Epithelial cell of prostate (primary cell): ENCODE data around the gene RNF4.
"Not testable (repeated sequence)": the region's sequence is repeated elsewhere in the genome, so short reads cannot be mapped to it uniquely, and the experiment has no call there.

Experiments
- DNase-seq: peaks from one replicate; pipeline ENCODE4 v3.0.0-alpha.2; 2011; ENCODE audit warnings: low read depth, low spot score
- H3K27ac ChIP-seq: fragments of 450-650 bp; 2 replicates; pipeline ENCODE4 v1.5.1; 2017; ENCODE audit warnings: mild to moderate bottlenecking

Gene RNF4, protein sequence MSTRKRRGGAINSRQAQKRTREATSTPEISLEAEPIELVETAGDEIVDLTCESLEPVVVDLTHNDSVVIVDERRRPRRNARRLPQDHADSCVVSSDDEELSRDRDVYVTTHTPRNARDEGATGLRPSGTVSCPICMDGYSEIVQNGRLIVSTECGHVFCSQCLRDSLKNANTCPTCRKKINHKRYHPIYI

DNA sequence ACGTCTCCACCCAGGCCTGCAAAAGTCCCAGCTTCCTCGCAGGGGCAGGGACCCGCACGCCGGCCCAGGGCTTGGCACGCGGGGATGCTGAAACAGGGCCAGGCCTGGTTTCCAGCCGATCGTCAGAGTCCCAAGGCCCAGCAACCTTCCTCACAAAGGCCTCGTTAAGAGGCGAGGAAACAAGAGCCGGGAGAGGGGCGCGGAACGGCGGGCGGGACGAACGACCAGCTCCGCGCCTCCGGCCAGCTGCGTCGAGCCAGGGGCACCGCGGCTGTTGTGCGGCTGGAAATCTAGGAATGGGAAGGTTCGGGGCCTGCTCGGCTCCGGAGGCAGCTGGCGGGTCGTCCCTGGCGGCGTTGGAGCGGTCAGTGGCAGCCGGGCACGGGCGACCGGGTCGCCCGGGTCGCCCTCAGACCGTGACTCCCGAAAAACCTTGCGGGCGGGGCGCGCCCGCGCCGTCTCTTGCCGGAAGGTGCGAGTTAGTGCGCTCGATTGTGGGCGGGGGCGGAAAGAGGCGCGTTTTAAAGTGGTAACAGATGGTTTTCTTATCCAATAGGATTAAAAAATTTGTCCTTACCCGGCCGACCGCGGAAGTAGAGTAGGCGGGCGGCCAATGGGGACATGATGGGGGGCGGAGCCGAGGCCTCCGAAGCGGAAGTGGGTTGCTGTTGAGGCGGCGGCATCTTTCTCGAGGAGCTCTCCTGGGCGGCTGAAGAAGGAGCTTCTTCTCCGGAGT lies at the start of gene RNF4:
Gene RNF4, plus strand, starts transcription at position 651 of the 736 bp plus-strand sequence. CDS start 21,388 bp downstream, outside the sequence.
- peak; percentile 81 for DNase-seq
- H3K27ac ChIP-seq, result peak within 1 kb of the TSS; percentile 87

DNA sequence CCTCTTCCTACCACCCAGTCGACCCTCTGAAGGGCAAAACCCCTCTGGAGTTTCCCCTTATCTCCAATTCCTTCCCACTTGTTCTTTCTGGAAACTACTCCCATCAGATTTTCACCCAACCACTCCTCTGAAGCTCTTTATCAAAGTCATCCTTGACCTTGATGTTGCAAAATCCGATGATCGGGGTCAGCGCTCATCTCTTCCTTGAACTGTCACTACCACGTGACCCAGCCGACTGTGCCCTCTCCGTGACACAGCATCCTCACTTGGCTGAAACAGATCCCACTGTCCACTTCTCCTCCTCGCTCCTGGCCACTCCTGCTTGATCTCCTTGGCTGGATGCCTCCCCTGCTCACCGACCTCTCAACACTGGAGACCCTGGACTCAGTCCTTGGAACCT lies 49.1 kb upstream of the RNF4 start:
- H3K27ac ChIP-seq, result no peak overlapping the region
- no peak for DNase-seq

DNA sequence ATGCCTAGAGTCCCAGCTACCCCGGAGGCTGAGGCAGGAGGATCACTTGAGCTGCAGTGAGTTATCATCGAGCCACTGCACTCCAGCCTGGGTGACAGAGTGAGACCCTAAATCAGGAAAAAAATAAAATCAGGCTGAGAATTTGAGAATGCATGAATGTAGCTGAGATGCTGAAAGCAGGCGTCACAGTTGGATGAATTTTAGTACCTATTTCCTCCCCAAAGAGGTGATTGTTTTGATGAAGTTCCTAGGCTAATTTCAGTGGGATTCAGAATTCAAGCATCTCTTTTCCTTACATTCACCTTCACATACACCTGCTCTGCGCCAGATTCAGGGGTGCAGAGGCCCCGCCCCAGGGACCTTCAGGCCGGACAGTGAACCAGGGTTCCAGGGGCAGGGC lies 47.0 kb upstream of the RNF4 start:
- DNase-seq, result no peak
- H3K27ac ChIP-seq, result no peak overlapping the region

DNA sequence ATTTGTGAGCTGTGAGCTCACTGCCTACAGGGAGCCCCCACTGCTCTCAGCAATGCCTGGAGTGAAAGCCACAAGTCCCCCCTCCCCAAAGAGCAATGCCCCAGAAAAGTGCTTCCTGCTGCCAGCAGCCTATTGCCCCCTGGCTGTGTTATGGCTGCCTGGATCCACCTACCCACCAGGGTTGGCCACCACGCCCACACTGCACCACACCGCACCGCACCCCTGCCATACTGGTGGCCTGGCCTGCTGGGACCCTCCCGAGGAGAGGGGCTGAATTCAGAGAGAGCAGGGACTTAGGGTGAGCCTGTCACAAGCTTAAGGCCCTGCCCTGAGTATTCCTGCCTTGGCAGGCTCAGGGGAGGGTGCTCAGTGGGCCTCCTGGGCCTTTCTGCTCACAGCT lies 45.8 kb upstream of the RNF4 start:
- no peak overlapping the region for H3K27ac ChIP-seq
- no peak for DNase-seq

DNA sequence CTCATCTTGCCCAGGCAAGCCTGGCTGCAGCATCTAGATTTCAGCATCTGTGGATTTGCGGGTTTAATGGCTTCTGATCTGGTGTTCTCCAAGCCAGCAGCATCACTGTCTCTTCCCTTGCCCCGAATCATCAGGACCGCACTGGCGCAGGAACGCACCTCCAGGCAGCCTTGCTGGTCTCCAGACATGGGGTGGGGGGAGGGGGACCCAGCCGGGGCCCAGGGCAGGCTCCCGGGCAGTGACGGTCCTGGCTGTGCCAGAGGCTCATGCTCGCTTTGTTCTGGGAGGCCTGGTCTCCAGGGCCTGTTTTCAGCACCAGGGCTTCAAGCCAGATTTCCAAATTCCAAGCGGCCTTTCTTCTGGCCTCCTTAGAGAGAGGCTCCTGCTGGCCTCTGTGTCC lies 45.2 kb upstream of the RNF4 start:
- DNase-seq, result no peak
- H3K27ac ChIP-seq, result no peak overlapping the region

DNA sequence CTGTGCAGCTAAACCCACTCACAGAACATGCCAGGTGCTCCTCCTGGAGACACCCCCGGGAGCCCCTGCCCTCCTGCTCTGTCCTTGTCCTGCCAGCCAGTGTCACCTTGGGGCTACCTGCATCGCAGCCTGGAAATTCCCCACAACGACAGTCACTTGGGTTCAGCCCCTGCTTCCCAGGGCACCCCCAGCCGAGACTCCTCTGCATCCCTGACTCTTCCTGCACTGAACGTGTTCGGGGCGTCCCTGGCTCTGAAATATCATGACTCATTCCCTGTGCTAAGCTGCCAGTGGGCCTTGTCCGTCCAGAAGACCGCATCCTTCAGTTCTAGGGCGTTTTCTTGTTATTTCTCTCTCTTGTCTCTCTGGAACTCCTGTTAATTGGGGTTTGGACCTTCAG lies 44.3 kb upstream of the RNF4 start:
- no peak overlapping the region for H3K27ac ChIP-seq
- no peak for DNase-seq

DNA sequence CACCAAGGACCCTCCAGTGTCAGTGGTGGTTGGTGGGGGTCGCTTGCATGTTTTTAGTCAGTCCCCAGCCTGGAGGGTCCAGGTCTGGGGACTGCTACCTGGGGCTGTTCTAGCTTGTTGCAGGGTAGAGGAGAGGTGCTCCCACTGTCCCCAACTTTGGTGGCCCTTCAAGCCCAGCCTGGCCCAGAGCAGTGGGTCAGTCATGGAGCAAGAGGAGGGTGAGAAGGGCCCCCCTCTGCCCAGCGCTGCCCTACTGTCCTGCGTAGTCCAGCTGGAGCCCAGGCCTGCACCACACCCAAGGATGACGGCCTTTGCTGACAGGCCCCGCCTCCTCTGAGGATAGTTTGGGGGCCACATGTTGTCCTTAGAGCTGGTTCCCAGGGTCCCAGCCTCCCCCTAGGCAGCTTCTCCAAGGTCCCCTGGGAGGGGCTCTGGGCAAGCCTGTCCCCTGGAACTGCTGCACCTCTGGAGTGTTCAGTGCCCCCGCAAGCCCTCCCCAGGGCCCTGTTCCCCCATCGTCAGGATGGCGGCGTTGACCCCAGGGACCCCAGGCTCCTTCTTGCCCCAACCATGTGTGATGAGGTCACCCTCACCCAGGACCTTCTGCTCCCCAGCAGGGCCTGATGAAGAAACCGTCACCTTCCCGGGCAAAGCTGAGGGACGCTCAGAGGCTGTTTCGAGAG lies 43.4 kb upstream of the RNF4 start:
- no peak overlapping the region for H3K27ac ChIP-seq
- no peak for DNase-seq

DNA sequence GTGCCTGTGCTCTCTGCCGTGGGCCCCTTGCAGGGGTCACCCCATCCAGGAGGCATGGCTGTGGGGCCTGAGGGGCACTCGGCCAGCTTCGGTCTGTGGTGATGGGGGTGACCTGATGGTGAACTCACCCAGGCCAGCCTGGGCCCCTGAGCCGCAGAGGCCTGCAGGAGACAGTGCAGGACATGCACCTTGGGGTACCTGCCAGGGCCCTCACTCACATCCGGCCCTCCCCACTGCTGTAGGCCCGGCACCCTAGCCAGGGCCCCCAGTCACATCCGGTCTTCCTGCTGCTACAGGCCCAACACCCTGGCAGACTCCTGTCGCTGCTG lies 42.9 kb upstream of the RNF4 start:
- no peak overlapping the region for H3K27ac ChIP-seq
- no peak for DNase-seq

DNA sequence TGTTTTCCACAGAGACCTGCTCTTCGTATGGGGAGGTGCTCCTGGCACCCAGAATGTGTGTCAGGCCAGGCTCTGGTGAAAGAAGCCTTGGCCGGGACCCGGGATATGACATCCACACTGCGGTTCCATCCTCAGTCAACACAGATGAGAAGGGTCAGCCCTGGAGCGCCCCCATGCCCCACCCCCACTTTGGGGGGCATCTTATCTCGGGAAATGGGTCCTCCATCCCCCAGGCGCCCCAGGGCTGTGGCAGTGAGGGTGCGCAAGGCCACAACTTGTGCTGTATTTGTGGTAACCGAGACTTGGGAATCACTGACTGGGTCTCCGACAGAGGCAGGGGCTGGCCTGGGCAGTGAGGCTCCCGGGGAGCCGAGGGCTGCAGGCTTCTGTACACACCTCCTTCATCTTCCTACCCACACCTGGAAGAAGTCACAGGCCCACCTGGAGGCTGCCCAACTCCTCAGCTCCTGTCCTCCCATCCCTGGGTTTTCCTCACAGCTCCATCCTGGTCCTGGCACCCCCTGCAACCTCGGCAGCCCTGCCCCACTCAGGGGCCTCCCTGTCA lies 42.1 kb upstream of the RNF4 start:
- no peak overlapping the region for H3K27ac ChIP-seq
- DNase-seq, result no peak

DNA sequence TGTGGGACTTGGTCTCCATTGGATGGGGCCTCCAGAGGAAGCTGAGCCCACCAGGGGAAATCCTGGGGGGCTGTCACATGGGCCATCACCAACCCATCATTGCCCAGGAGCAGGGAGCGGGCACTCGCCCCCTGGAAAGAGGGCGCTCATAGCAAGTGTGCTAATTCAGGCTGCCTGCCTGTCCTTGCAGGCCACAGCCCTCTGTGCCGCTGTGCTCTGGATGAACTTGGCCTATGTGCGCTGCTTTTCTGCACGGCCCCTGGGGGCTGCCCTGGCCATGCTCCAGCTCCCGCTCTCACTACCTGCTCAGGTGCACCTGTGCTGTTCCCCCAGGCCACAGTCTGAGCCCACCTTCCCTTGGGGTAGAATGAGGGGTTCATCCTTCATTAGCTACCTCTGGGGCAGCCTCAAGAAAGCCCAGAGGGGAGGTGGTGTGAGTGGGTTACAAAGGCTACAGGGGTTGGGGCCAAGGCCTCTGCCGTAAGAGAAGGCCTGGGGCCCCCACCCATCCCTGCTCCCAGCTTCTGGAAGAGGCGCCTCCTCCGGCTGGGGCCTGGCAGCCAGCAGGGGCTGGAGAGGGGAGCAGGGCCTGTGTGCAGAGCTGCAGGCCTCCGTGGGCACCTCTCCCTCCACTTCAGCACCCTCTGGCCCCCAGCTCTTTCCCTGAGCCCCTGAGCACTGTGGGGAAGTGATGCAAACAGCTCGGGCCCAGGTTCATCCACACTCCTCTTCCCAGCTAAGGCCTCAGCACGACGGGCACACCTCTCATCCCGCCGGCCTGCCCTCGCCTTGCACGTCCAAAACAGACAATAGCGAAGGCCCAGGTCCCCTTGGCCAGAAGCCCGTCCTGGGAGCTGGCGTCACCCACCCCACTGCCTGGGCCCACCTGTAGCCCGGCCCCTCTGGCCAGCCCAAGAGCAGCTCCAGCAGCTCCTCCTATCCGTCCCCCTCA lies 41.2 kb upstream of the RNF4 start:
- no peak for DNase-seq
- no peak overlapping the region for H3K27ac ChIP-seq

DNA sequence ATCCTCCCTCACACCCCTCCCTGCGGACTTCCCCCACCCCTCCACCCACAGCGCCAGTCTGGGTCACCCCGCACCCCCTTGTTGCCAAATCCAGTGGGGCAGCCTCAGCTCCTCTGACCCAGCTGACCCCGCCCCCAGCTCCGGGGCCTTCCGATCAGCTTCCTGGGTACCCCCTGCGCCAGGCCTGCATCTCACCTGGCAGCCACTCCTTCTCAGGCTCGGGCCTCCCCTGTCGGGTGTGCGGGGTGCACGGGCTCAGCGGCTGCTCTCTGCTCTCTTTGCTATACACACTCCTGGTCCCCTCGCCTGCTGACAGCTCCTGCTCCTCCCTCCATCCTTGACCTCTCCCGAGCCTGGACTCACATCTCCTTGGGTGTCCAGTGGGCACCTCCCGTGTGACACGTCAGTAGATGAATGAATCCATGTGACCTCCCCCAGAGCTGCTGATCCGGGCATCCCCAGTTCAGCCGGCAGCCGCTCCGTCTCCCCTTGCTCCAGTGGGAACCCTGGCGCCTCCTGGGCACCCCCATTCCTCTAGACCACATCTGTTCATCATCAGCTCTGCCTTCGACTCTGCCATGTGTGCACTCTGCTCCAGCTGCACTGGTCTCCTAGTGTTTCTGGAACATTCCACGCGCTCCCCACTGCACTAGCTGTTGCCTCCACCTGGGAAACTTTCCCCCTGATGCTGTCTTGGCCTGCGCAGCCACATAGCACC lies 40.3 kb upstream of the RNF4 start:
- H3K27ac ChIP-seq, result no peak overlapping the region
- no peak for DNase-seq

DNA sequence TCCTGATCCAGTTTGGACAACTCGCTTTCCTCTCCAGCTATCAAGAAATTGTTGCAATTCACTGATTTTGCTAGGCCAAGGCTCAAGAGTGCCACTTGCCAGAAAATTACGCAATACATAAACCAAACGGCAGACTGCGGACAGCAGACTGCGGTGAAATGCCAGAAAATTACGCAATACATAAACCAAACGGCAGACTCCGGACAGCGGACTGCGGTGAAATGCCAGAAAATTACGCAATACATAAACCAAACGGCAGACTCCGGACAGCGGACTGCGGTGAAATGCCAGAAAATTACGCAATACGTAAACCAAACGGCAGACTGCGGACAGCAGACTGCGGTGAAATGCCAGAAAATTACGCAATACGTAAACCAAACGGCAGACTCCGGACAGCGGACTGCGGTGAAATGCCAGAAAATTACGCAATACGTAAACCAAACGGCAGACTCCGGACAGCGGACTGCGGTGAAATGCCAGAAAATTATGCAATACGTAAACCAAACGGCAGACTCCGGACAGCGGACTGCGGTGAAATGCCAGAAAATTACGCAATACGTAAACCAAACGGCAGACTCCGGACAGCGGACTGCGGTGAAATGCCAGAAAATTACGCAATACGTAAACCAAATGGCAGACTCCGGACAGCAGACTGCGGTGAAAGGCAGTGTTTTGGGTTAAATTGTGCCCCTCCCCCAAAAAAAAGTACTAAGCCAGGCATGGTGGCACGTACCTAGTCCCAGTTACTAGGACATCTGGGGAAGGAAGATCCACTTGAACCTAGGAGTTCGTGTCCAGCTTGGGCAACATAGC lies 38.8 kb upstream of the RNF4 start:
- not testable (repeated sequence) for DNase-seq

DNA sequence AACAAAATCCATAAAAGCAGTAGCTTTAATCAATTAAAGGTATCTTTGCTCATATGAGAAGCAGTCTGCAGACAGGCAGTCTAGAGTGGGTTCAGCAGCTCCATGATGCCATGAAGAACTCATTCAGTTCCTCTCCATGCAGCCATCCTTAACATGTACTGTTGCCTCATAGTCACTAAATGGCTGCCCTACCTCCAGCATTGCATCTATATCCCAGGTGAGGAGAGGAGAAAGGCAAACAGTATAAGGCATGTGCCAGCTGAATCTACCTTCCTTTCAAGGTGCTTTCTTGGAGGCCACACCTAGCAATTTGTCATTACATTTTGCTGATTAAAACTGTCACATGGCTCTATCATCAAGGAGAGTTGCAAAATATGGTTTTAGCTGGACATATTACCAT lies 36.9 kb upstream of the RNF4 start:
- H3K27ac ChIP-seq, result no peak overlapping the region
- DNase-seq, result no peak

More for the DNA sequence above, 38.8 kb upstream of the RNF4 start:
- not testable (repeated sequence) for H3K27ac ChIP-seq

DNA sequence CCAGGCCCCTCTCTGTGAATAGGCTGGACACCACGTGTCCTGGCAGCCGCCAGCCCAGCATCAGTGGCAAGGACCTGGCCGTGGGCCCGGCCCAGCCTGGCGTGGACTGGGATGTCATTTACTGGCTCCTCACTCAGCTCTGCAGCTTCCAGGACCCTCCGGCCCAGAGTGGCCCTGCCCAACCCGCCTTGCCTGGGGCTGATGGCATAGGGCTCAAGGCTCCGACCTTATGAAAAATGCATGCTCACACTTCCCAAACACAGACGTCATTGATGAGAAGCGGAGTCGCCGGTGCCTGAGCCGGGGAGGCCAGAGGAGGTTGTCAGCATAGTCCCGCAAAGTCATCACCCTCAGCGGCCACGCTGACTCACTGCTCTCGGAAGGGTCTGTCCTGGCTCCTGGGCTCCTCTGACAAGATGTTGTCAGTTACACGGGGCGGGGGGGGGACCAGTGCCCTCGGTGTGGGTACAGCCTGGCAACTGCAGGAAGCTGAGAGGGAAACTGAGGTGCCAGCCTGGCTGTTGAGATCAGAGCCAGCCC lies 35.8 kb upstream of the RNF4 start:
- DNase-seq, result no peak
- H3K27ac ChIP-seq, result no peak overlapping the region

DNA sequence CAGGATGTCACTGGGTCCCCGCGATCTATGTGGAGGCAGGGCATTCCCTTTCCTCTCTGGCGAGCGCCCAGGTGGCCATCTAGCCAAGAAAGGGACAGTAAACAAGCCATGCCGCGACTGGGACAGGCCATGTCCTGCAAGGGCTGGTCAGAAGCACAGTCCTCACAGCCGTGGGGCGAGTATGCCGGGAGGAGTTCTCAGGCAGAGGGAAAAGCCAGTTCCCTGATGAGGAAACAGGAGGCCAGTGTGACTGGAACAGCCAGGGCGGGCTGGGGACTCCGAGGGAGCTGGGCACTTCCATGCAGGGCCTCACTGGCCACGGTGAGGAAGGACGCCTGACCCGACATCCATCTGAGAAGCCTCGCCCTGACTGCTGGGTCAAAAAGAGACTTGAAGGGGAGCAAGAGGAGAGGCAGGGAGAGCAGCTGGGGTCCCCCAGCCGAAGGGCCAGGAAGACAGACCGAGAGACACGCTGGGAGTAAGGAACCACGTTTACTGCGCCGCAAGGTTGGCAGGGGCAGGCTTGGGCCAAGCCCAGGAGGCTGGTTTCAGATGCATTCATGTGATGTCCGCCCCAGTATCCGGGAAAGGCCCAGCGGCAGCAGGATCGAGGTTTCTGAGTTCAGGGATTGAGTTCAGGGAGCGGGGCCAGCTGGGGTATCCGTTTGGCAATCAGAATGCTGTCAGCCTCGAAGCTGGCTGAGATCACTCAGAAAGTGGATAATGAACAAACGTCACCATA lies 35.1 kb upstream of the RNF4 start:
- H3K27ac ChIP-seq, result no peak overlapping the region
- no peak for DNase-seq

DNA sequence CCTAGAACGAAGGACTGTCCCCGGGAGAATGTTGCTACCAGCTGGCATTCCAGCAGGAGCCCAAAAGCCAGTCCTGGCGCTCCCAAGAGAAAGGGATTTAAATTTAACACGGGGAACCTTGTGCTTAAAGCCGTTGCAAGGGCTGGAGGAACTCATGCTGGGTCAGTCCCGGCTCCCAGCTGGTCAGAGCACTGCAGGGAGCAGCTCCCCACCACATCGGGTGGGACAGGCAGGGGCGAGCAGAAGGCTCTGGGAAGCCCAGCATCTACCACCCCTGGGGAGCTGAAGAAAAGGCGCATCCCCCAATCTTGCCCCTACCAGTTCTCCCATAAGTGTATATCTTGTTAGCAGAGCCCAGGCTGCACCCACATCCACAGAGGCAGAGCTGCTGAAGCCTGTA lies 34.5 kb upstream of the RNF4 start:
- no peak overlapping the region for H3K27ac ChIP-seq
- DNase-seq, result no peak

DNA sequence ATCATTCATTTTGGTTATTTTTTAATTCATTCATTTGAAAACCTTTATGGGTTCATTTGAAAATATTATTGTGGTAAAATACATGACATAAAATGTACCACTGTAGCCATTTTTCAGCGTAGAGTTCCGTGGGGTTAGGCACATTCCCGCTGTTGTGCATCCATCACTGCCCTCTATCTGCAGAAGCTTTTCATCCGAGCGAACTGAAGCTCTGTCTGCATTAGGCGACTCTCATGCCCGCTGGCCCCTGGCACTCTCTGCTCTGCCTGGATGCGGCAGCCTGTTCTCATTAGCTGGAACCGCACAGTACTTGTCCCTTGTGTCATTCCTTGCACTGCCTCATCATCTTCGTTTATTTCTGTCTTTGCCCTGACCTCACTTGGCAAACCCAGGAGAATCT lies 32.6 kb upstream of the RNF4 start:
- H3K27ac ChIP-seq, result no peak overlapping the region
- DNase-seq, result no peak
